CD8-positive, alpha-beta memory T cell (primary cell): Measurements from ENCODE around the gene PLEKHA1. TPM values are rescaled to one million over a fixed set of nuclear protein-coding genes. Genes with fewer than 3 reads are reported as not detected.

Experiments
- CTCF ChIA-PET: fragments of 350-600 bp; sonication (Branson Sonifier 250); formaldehyde crosslinking; loops from one replicate; lab custom pipeline; 2021; ENCODE audit warnings: antibody characterized with exemption; lab: Charles Lee
- POLR2A ChIA-PET: fragments of 350-600 bp; sonication (Branson Sonifier 250); formaldehyde crosslinking; loops from one replicate; lab custom pipeline; 2021; ENCODE audit warnings: antibody characterized with exemption; lab: Charles Lee
- DNase-seq, 5 donors: peaks; one replicate each; pipeline versions ENCODE4 v3.0.0 to v3.0.0-alpha.2; 2020 to 2022; ENCODE audit warnings: mixed read lengths in 1 of 5
- H3K27ac ChIP-seq: one replicate; pipeline ENCODE4 v1.7.0; 2013; ENCODE audit warnings: low read depth, mild to moderate bottlenecking, low read length, moderate library complexity
- H3K27me3 ChIP-seq: 2 replicates; pipeline ENCODE4 v1.7.0; 2013; ENCODE audit warnings: low read length, mild to moderate bottlenecking; ENCODE audit not compliant: insufficient read depth, poor library complexity, severe bottlenecking
- H3K36me3 ChIP-seq: 2 replicates; pipeline ENCODE4 v1.7.0; 2013; ENCODE audit warnings: mild to moderate bottlenecking, low read length, moderate library complexity; ENCODE audit not compliant: insufficient read depth
- H3K4me1 ChIP-seq: 2 replicates; pipeline ENCODE4 v1.7.0; 2013; ENCODE audit warnings: mild to moderate bottlenecking, low read length, moderate library complexity; ENCODE audit not compliant: insufficient read depth
- H3K4me3 ChIP-seq: 2 replicates; pipeline ENCODE4 v1.7.0; 2013; ENCODE audit warnings: mild to moderate bottlenecking, low read length
- H3K9me3 ChIP-seq: 2 replicates; pipeline ENCODE4 v1.7.0; 2013; ENCODE audit warnings: mild to moderate bottlenecking, low read length
- H3K27ac Mint-ChIP-seq, 8 donors: one replicate each; pipeline ENCODE4 v1.8.0; 2020 to 2021; ENCODE audit warnings: mixed read lengths in 8 of 8, mild to moderate bottlenecking in 6 of 8, inconsistent platforms in 3 of 8, moderate library complexity in 3 of 8
- H3K27me3 Mint-ChIP-seq, 2 donors: one replicate each; pipeline ENCODE4 v1.8.0; 2020 to 2021; ENCODE audit warnings: mixed read lengths in 2 of 2, mild to moderate bottlenecking in 1 of 2, moderate library complexity in 1 of 2
- H3K36me3 Mint-ChIP-seq, 3 donors: one replicate each; pipeline ENCODE4 v1.8.0; 2020 to 2021; ENCODE audit warnings: mixed read lengths in 3 of 3, inconsistent platforms in 1 of 3, mild to moderate bottlenecking in 1 of 3
- H3K4me1 Mint-ChIP-seq, 3 donors: one replicate each; pipeline ENCODE4 v1.8.0; 2020 to 2021; ENCODE audit warnings: mixed read lengths in 3 of 3, inconsistent platforms in 1 of 3, mild to moderate bottlenecking in 1 of 3
- H3K4me3 Mint-ChIP-seq, 7 donors: one replicate each; pipeline ENCODE4 v1.8.0; 2020 to 2021; ENCODE audit warnings: mixed read lengths in 7 of 7, mild to moderate bottlenecking in 6 of 7, moderate library complexity in 4 of 7, inconsistent platforms in 2 of 7
- H3K9me3 Mint-ChIP-seq, 5 donors: one replicate each; pipeline ENCODE4 v1.8.0; 2020 to 2022; ENCODE audit warnings: mixed read lengths in 5 of 5, mild to moderate bottlenecking in 3 of 5, moderate library complexity in 2 of 5, inconsistent platforms in 1 of 5
- polyA plus RNA-seq: library from polyadenylated mRNA; unstranded; fragments of 300-500 nt; fragmentation: Illumina TruSeq; gene quantifications from one replicate; pipeline ENCODE4 v1.2.3, GENCODE V29; 2021
- total RNA-seq, 2 experiments: library from RNA; stranded (reverse); gene quantifications; one replicate each; pipeline ENCODE4 v1.2.3, GENCODE V29; 2021

Gene PLEKHA1
- total and polyA plus RNA-seq, 3 experiments from 2014 or later = 14.5 to 101 (median 16.8) TPM

- Histone ChIP-seq H3K4me1 (peaks cover 91% of the 10 kb centered on the region), H3K27ac (no peak overlapping the region), H3K9me3 (no peaks in the 10 kb centered on the region), H3K36me3 (no peaks in the 10 kb centered on the region), H3K27me3 (no peaks in the 10 kb centered on the region), H3K4me3 (no peak overlapping the region)
- no peak for DNase-seq
- CTCF ChIA-PET = interaction anchor here (1.6 kb wide), 2 partner anchors 14 to 28 kb away, joined by 3 to 6 read pairs; no protein-coding TSS in a partner anchor
- H3K4me3 Mint-ChIP-seq = no peak overlapping the region
- H3K27ac Mint-ChIP-seq = peak overlapping the region in 5 of 8 donors; percentile 27 to 66 (median 51)
- H3K9me3 Mint-ChIP-seq = no peaks in the 10 kb centered on the region
- peaks cover 86 to 96% (median 94%) of the 10 kb centered on the region in 3 donors for H3K4me1 Mint-ChIP-seq
- H3K27me3 Mint-ChIP-seq = no peaks in the 10 kb centered on the region
- peaks cover 11 to 58% (median 18%) of the 10 kb centered on the region in 3 donors for H3K36me3 Mint-ChIP-seq
- POLR2A ChIA-PET = interaction anchor here (1.0 to 2.2 kb wide), 2 partner anchors 42 to 45 kb away, joined by 3 to 12 read pairs; partner anchors contain the start of gene PLEKHA1
Observed at GRCh38 chr10:122419016-122419415, 44.5 kb downstream of the PLEKHA1 start.

- no peaks in the 10 kb centered on the region for H3K9me3 Mint-ChIP-seq
- Histone ChIP-seq H3K4me3 (peak overlapping the region; percentile 26), H3K4me1 (peaks cover 92% of the 10 kb centered on the region), H3K27me3 (no peaks in the 10 kb centered on the region), H3K36me3 (no peaks in the 10 kb centered on the region), H3K9me3 (no peaks in the 10 kb centered on the region), H3K27ac (no peak overlapping the region)
- H3K4me3 Mint-ChIP-seq = peak overlapping the region in 3 of 7 donors; percentile 19 to 48 (median 29)
- H3K36me3 Mint-ChIP-seq = peaks cover 9 to 57% (median 12%) of the 10 kb centered on the region in 3 donors
- H3K27me3 Mint-ChIP-seq = no peaks in the 10 kb centered on the region
- peaks cover 87 to 97% (median 96%) of the 10 kb centered on the region in 3 donors for H3K4me1 Mint-ChIP-seq
- DNase-seq = no peak
- H3K27ac Mint-ChIP-seq = peak overlapping the region; percentile 38 to 99 (median 90)
- ChIA-PET POLR2A (interaction anchor here (1.0 to 2.2 kb wide), 2 partner anchors 43 to 46 kb away, joined by 3 to 12 read pairs; partner anchors contain the start of gene PLEKHA1), CTCF (interaction anchor here (1.6 kb wide), 2 partner anchors 15 to 27 kb away, joined by 3 to 6 read pairs; no protein-coding TSS in a partner anchor)
Observed at GRCh38 chr10:122419876-122420623, 45.5 kb downstream of the PLEKHA1 start.

GRCh38 chr10:122420624-122421007 is 46.1 kb downstream of the PLEKHA1 start:
- H3K4me3 ChIP-seq = no peak overlapping the region
- no peaks in the 10 kb centered on the region for H3K36me3 ChIP-seq
- POLR2A ChIA-PET = interaction anchor here (2.2 kb wide), 1 partner anchor 46 kb away, joined by 12 read pairs; the partner anchor contains the start of gene PLEKHA1
- H3K27me3 Mint-ChIP-seq = no peaks in the 10 kb centered on the region
- H3K27me3 ChIP-seq = no peaks in the 10 kb centered on the region
- DNase-seq = no peak
- peaks cover 9 to 53% (median 12%) of the 10 kb centered on the region in 3 donors for H3K36me3 Mint-ChIP-seq
- H3K9me3 Mint-ChIP-seq = no peaks in the 10 kb centered on the region
- H3K9me3 ChIP-seq = no peaks in the 10 kb centered on the region
- no peak overlapping the region for H3K27ac ChIP-seq
- CTCF ChIA-PET = interaction anchor here (1.6 kb wide), 1 partner anchor 27 kb away, joined by 3 read pairs; no protein-coding TSS in a partner anchor
- H3K4me1 Mint-ChIP-seq = peaks cover 83 to 93% (median 91%) of the 10 kb centered on the region in 3 donors
- peaks cover 86% of the 10 kb centered on the region for H3K4me1 ChIP-seq
- peak overlapping the region in 6 of 7 donors; percentile 12 to 62 (median 56) for H3K4me3 Mint-ChIP-seq
- peak overlapping the region; percentile 76 to 99 (median 92) for H3K27ac Mint-ChIP-seq

GRCh38 chr10:122421054-122421625 is 46.6 kb downstream of the PLEKHA1 start:
- DNase-seq = peak in 1 of 5 donors; percentile 20
- Histone ChIP-seq H3K4me1 (peaks cover 81% of the 10 kb centered on the region), H3K4me3 (no peak overlapping the region), H3K27me3 (no peaks in the 10 kb centered on the region), H3K27ac (no peak overlapping the region), H3K36me3 (no peaks in the 10 kb centered on the region), H3K9me3 (no peaks in the 10 kb centered on the region)
- H3K4me3 Mint-ChIP-seq = peak overlapping the region; percentile 10 to 62 (median 58)
- H3K36me3 Mint-ChIP-seq = peaks cover 8 to 51% (median 16%) of the 10 kb centered on the region in 3 donors
- POLR2A ChIA-PET = interaction anchor here (1.3 kb wide), 1 partner anchor 46 kb away, joined by 7 read pairs; the partner anchor contains the start of gene PLEKHA1
- peak overlapping the region; percentile 76 to 99 (median 92) for H3K27ac Mint-ChIP-seq
- peaks cover 80 to 92% (median 90%) of the 10 kb centered on the region in 3 donors for H3K4me1 Mint-ChIP-seq
- no peaks in the 10 kb centered on the region for H3K9me3 Mint-ChIP-seq
- CTCF ChIA-PET = no interaction called here
- H3K27me3 Mint-ChIP-seq = no peaks in the 10 kb centered on the region

GRCh38 chr10:122421742-122422141 is 47.2 kb downstream of the PLEKHA1 start:
- H3K27me3 Mint-ChIP-seq = no peaks in the 10 kb centered on the region
- H3K36me3 ChIP-seq = no peaks in the 10 kb centered on the region
- peaks cover 77 to 88% (median 86%) of the 10 kb centered on the region in 3 donors for H3K4me1 Mint-ChIP-seq
- no peaks in the 10 kb centered on the region for H3K27me3 ChIP-seq
- no peak for DNase-seq
- H3K27ac ChIP-seq = no peak overlapping the region
- H3K4me3 Mint-ChIP-seq = peak overlapping the region; percentile 10 to 78 (median 61)
- H3K36me3 Mint-ChIP-seq = peaks cover 10 to 49% (median 16%) of the 10 kb centered on the region in 3 donors
- CTCF ChIA-PET = no interaction called here
- H3K27ac Mint-ChIP-seq = peak overlapping the region; percentile 74 to 97 (median 93)
- H3K9me3 Mint-ChIP-seq = no peaks in the 10 kb centered on the region
- peaks cover 77% of the 10 kb centered on the region for H3K4me1 ChIP-seq
- POLR2A ChIA-PET = interaction anchor here (1.3 kb wide), 1 partner anchor 47 kb away, joined by 7 read pairs; the partner anchor contains the start of gene PLEKHA1
- H3K4me3 ChIP-seq = no peak overlapping the region
- no peaks in the 10 kb centered on the region for H3K9me3 ChIP-seq

- H3K4me3 ChIP-seq = no peak overlapping the region
- peak overlapping the region; percentile 20 for H3K27ac ChIP-seq
- peaks cover 78% of the 10 kb centered on the region for H3K4me1 ChIP-seq
- Mint-ChIP-seq H3K36me3 (peaks cover 13 to 52% (median 16%) of the 10 kb centered on the region in 3 donors), H3K4me1 (peaks cover 77 to 88% (median 86%) of the 10 kb centered on the region in 3 donors), H3K4me3 (peak overlapping the region in 6 of 7 donors; percentile 29 to 72 (median 61)), H3K9me3 (no peaks in the 10 kb centered on the region), H3K27ac (peak overlapping the region; percentile 47 to 97 (median 90)), H3K27me3 (no peaks in the 10 kb centered on the region)
- CTCF ChIA-PET = no interaction called here
- H3K27me3 ChIP-seq = no peaks in the 10 kb centered on the region
- H3K9me3 ChIP-seq = no peaks in the 10 kb centered on the region
- POLR2A ChIA-PET = interaction anchor here (1.3 kb wide), 1 partner anchor 48 kb away, joined by 7 read pairs; the partner anchor contains the start of gene PLEKHA1
- peak in 4 of 5 donors; percentile 1 to 61 (median 22) for DNase-seq
- H3K36me3 ChIP-seq = no peaks in the 10 kb centered on the region
Observed at GRCh38 chr10:122422266-122422989, 47.9 kb downstream of the PLEKHA1 start.

- ChIA-PET POLR2A (interaction anchor here (0.6 to 0.9 kb wide), 2 partner anchors 50 to 732 kb away, joined by 3 to 4 read pairs; partner anchors contain the start of gene PLEKHA1), CTCF (interaction anchor here (1.3 to 2.3 kb wide), 3 partner anchors 10 to 81 kb away, joined by 3 to 6 read pairs (median 6); no protein-coding TSS in a partner anchor)
- Mint-ChIP-seq H3K27ac (peak overlapping the region in 6 of 8 donors; percentile 35 to 97 (median 77)), H3K4me1 (peaks cover 68 to 79% (median 75%) of the 10 kb centered on the region in 3 donors), H3K9me3 (no peaks in the 10 kb centered on the region), H3K36me3 (peaks cover 8 to 52% (median 12%) of the 10 kb centered on the region in 3 donors), H3K27me3 (no peaks in the 10 kb centered on the region), H3K4me3 (peak overlapping the region in 3 of 7 donors; percentile 19 to 59 (median 23))
- Histone ChIP-seq H3K9me3 (no peaks in the 10 kb centered on the region), H3K27ac (no peak overlapping the region), H3K36me3 (no peaks in the 10 kb centered on the region), H3K4me3 (no peak overlapping the region), H3K27me3 (no peaks in the 10 kb centered on the region), H3K4me1 (peaks cover 62% of the 10 kb centered on the region)
- DNase-seq = no peak
Observed at GRCh38 chr10:122424059-122424458, 49.6 kb downstream of the PLEKHA1 start.
